CD14-positive monocyte (primary cell): ENCODE measurements around the gene ZNF793. TPM values are rescaled to one million over a fixed set of nuclear protein-coding genes. Genes with fewer than 3 reads are reported as not detected.

Experiments
- DNase-seq, 3 donors: peaks; one replicate each; pipeline ENCODE4 v3.0.0-alpha.2; 2011 to 2022
- H2AFZ ChIP-seq: 2 replicates; pipeline ENCODE4 v1.6.0; 2012; ENCODE audit warnings: mild to moderate bottlenecking, low read depth, low read length, inconsistent platforms; ENCODE audit not compliant: insufficient read depth, poor library complexity, severe bottlenecking
- H3K27ac ChIP-seq, 2 donors: 1 replicate in 1 of 2; 2 replicates in 1 of 2; pipeline ENCODE4 v1.5.1; 2012 to 2013; ENCODE audit warnings: low read length in 2 of 2, control low read depth in 1 of 2, inconsistent platforms in 1 of 2, low read depth in 1 of 2, mild to moderate bottlenecking in 1 of 2
- H3K27me3 ChIP-seq, 2 donors: one replicate each; pipeline versions ENCODE4 v1.6.0 to v1.6.1; 2011 to 2013; ENCODE audit warnings: low read length in 2 of 2; ENCODE audit not compliant: control insufficient read depth in 2 of 2, insufficient read depth in 2 of 2
- H3K36me3 ChIP-seq, 2 donors: replicated peaks in 1 of 2; 1 replicate in 1 of 2; 2 replicates in 1 of 2; pipeline versions ENCODE4 v1.5.1 to v1.6.1; 2012 to 2013; ENCODE audit warnings: low read length in 2 of 2, control low read depth in 1 of 2, inconsistent platforms in 1 of 2, mild to moderate bottlenecking in 1 of 2; ENCODE audit not compliant: insufficient read depth in 2 of 2, control insufficient read depth in 1 of 2
- H3K4me1 ChIP-seq, 2 donors: 1 replicate in 1 of 2; 2 replicates in 1 of 2; pipeline versions ENCODE4 v1.5.1 to v1.6.1; 2012 to 2013; ENCODE audit warnings: low read length in 2 of 2, control low read depth in 1 of 2, inconsistent platforms in 1 of 2, mild to moderate bottlenecking in 1 of 2, moderate library complexity in 1 of 2; ENCODE audit not compliant: insufficient read depth in 2 of 2, control insufficient read depth in 1 of 2
- H3K4me2 ChIP-seq: replicated peaks from 2 replicates; pipeline ENCODE3; 2012; ENCODE audit warnings: low read length, moderate library complexity, mild to moderate bottlenecking; ENCODE audit not compliant: poor library complexity, severe bottlenecking; ENCODE audit errors: extremely low read depth
- H3K4me3 ChIP-seq, 3 experiments: fragments of 200-600 bp in 1 of 3; sonication (generic) in 1 of 3; replicated peaks in 1 of 3; 1 replicate in 2 of 3; 2 replicates in 1 of 3; pipeline ENCODE4 v1.5.1; 2011 to 2013; ENCODE audit warnings: low read length in 3 of 3, mild to moderate bottlenecking in 3 of 3, control low read depth in 2 of 3, low read depth in 2 of 3, inconsistent platforms in 1 of 3, moderate library complexity in 1 of 3
- H3K79me2 ChIP-seq: 2 replicates; pipeline ENCODE4 v1.6.0; 2012; ENCODE audit warnings: mild to moderate bottlenecking, control low read depth, inconsistent platforms, low read length, moderate library complexity; ENCODE audit not compliant: insufficient read depth
- H3K9ac ChIP-seq: 2 replicates; pipeline ENCODE4 v1.6.0; 2017; ENCODE audit warnings: low read length, mild to moderate bottlenecking; ENCODE audit not compliant: insufficient read depth, poor library complexity, severe bottlenecking
- H3K9me3 ChIP-seq, 2 donors: replicated peaks in 1 of 2; 1 replicate in 1 of 2; 2 replicates in 1 of 2; pipeline versions ENCODE4 v1.5.1 to v1.6.1; 2012 to 2013; ENCODE audit warnings: low read length in 2 of 2, control low read depth in 1 of 2; ENCODE audit not compliant: control insufficient read depth in 1 of 2, insufficient read depth in 1 of 2
- H4K20me1 ChIP-seq: 2 replicates; pipeline ENCODE4 v1.6.0; 2012; ENCODE audit warnings: mild to moderate bottlenecking, low read length, control low read depth, moderate library complexity; ENCODE audit not compliant: insufficient read depth
- H3K27ac Mint-ChIP-seq, 7 donors: one replicate each; pipeline ENCODE4 v1.8.0; 2020; ENCODE audit warnings: mild to moderate bottlenecking in 7 of 7, mixed read lengths in 7 of 7, moderate library complexity in 6 of 7, inconsistent platforms in 2 of 7
- H3K27me3 Mint-ChIP-seq, 3 donors: one replicate each; pipeline ENCODE4 v1.8.0; 2021 to 2022; ENCODE audit warnings: low read depth in 3 of 3, mild to moderate bottlenecking in 3 of 3, mixed read lengths in 3 of 3, moderate library complexity in 3 of 3, inconsistent platforms in 1 of 3
- H3K36me3 Mint-ChIP-seq, 2 donors: one replicate each; pipeline ENCODE4 v1.8.0; 2020; ENCODE audit warnings: mixed read lengths in 2 of 2, inconsistent platforms in 1 of 2, mild to moderate bottlenecking in 1 of 2
- H3K4me1 Mint-ChIP-seq: one replicate; pipeline ENCODE4 v1.8.0; 2020; ENCODE audit warnings: mild to moderate bottlenecking, mixed read lengths
- H3K4me3 Mint-ChIP-seq, 2 donors: one replicate each; pipeline ENCODE4 v1.8.0; 2020; ENCODE audit warnings: mild to moderate bottlenecking in 2 of 2, mixed read lengths in 2 of 2, moderate library complexity in 1 of 2
- H3K9me3 Mint-ChIP-seq, 7 donors: one replicate each; pipeline ENCODE4 v1.8.0; 2020 to 2022; ENCODE audit warnings: mixed read lengths in 7 of 7, mild to moderate bottlenecking in 6 of 7, moderate library complexity in 6 of 7, inconsistent platforms in 2 of 7
- CTCF ChIP-seq: fragments of 200-600 bp; IDR thresholded peaks from one replicate; pipeline ENCODE4 v1.8.0; 2022; ENCODE audit warnings: antibody characterized with exemption, mild to moderate bottlenecking
- WGBS: methylation state at CpG from one replicate; pipeline ENCODE4 v1.1.5; 2013; ENCODE audit warnings: missing lambda C conversion rate; ENCODE audit not compliant: insufficient coverage; 5-methylcytosine and 5-hydroxymethylcytosine counted together
- intact Hi-C, 2 donors: fragments of 100-400 bp; cut with micrococcal nuclease; formaldehyde crosslinking; loops; one replicate each; pipeline versions ENCODE4 v1.15.0 to v1.15.1; 2023
- polyA plus RNA-seq, 3 donors: library from polyadenylated mRNA; depleted of rRNA in 1 of 3; unstranded in 2 of 3; stranded (reverse) in 1 of 3; fragments of 300-500 nt in 2 of 3; fragments of >200 nt in 1 of 3; fragmentation: Illumina TruSeq in 2 of 3; gene quantifications; 1 replicate in 2 of 3; 2 replicates in 1 of 3; pipeline ENCODE4 v1.2.3, GENCODE V29; 2012 to 2021

Gene ZNF793
- polyA plus RNA-seq, 3 donors: 0.08 TPM; not detected in 2

DNA sequence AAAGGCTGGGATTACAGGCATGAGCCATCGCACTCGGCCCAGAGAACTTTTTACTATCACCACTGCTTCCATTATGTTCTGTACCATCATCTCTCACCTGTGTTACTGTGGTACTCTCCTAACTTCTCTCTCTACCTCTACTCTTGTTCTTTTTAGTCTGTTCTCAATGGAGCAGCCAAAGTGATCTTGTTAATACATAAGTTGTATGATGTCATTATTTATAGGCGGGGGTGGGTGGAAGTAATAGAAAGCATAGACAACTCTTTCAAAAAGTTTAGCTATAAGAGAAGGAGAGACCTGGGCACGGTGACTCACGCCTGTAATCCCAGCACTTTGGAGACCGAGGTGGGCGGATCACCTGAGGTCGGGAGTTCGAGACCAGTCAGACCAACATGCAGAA is 34.6 kb upstream of the ZNF793 start:
- TF ChIP-seq CTCF: no peak
- intact Hi-C loops: loop anchor here in 1 of 2 donors (5.0 kb wide), 1 partner anchor 630 kb away; no protein-coding TSS in a partner anchor
- H3K27ac ChIP-seq: no peak overlapping the region
- H3K4me3 ChIP-seq: no peak overlapping the region
- DNase-seq: no peak
- H3K9me3 ChIP-seq: peaks cover 50 to 62% of the 10 kb centered on the region in 2 donors
- H3K9ac ChIP-seq: no peak overlapping the region
- Mint-ChIP-seq H3K9me3 (peaks cover 25 to 50% (median 43%) of the 10 kb centered on the region in 7 donors), H3K4me1 (peaks cover 21% of the 10 kb centered on the region), H3K27ac (no peak overlapping the region), H3K4me3 (no peak overlapping the region), H3K27me3 (peaks cover 0 to 2% (median 0%) of the 10 kb centered on the region in 3 donors), H3K36me3 (peaks cover 21 to 35% of the 10 kb centered on the region in 2 donors)
- H3K4me1 ChIP-seq: peaks cover 17 to 24% of the 10 kb centered on the region in 2 donors
- no peaks in the 10 kb centered on the region for H4K20me1 ChIP-seq
- WGBS: 100% methylated on average over 2 of the region's 9 CpGs
- no peaks in the 10 kb centered on the region for H3K79me2 ChIP-seq
- no peak overlapping the region for H2AFZ ChIP-seq
- peaks cover 13 to 39% of the 10 kb centered on the region in 2 donors for H3K36me3 ChIP-seq
- no peaks in the 10 kb centered on the region for H3K27me3 ChIP-seq
- no peak overlapping the region for H3K4me2 ChIP-seq

- H3K9ac ChIP-seq: no peak overlapping the region
- WGBS: 94% methylated on average over 3 of the region's 8 CpGs
- no peak overlapping the region for H3K4me2 ChIP-seq
- H3K79me2 ChIP-seq: no peaks in the 10 kb centered on the region
- peaks cover 56 to 95% of the 10 kb centered on the region in 2 donors for H3K9me3 ChIP-seq
- H3K4me3 ChIP-seq: peak overlapping the region in 1 of 3 experiments; percentile 50
- no peaks in the 10 kb centered on the region for H3K4me1 Mint-ChIP-seq
- peaks cover 9 to 52% of the 10 kb centered on the region in 2 donors for H3K36me3 ChIP-seq
- no peak overlapping the region for H3K27ac Mint-ChIP-seq
- H3K4me3 Mint-ChIP-seq: no peak overlapping the region
- H2AFZ ChIP-seq: no peak overlapping the region
- H3K9me3 Mint-ChIP-seq: peaks cover 42 to 95% (median 84%) of the 10 kb centered on the region in 7 donors
- peaks cover 31 to 37% of the 10 kb centered on the region in 2 donors for H3K36me3 Mint-ChIP-seq
- H3K27me3 Mint-ChIP-seq: peaks cover 0 to 5% (median 0%) of the 10 kb centered on the region in 3 donors
- no peaks in the 10 kb centered on the region for H4K20me1 ChIP-seq
- H3K27ac ChIP-seq: no peak overlapping the region
- no peak for TF ChIP-seq CTCF
- H3K27me3 ChIP-seq: no peaks in the 10 kb centered on the region
- intact Hi-C loops: no loop called here
- no peak for DNase-seq
- no peaks in the 10 kb centered on the region for H3K4me1 ChIP-seq
These were observed 22.2 kb upstream of the ZNF793 start for GRCh38 chr19:37484406-37485168.
